ENCODE measurements around the gene SAAL1.

SAAL1 gene

GRCh38 chr11:18078909-18079308, 27.0 kb downstream of the SAAL1 start:
- Histone ChIP-seq H3K27ac (ENCODE audit: low read depth, low read length) (no peak overlapping the region), H3K36me3 (ENCODE audit: low read length) (peaks cover 38% of the 10 kb centered on the region), H3K4me3 (ENCODE audit: insufficient read depth, low read length, poor library complexity, severe bottlenecking) (no peak overlapping the region), H3K4me2 (ENCODE audit: low read depth, low read length, poor library complexity, severe bottlenecking) (no peak overlapping the region), H3K27me3 (ENCODE audit: low read length) (no peaks in the 10 kb centered on the region), H3F3A (ENCODE audit: insufficient read depth) (no peaks in the 10 kb centered on the region; the same call in 1 of the 2 replicates), H4K20me1 (ENCODE audit: low read depth, low read length) (no peaks in the 10 kb centered on the region), H3K9me2 (replicated peaks; ENCODE audit: insufficient read depth, low read length) (no peaks in the 10 kb centered on the region), H3K79me2 (ENCODE audit: insufficient read depth, low read length) (no peaks in the 10 kb centered on the region), H3K9ac (ENCODE audit: low read length) (no peak overlapping the region), H2AFZ (ENCODE audit: low read depth, low read length, severe bottlenecking) (no peak overlapping the region), H3K9me3 (ENCODE audit: insufficient read depth, low read length) (no peaks in the 10 kb centered on the region)
- no peak for TF ChIP-seq EZH2phosphoT487 (conservative IDR thresholded peaks at IDR 0.05; ENCODE audit: low read length)
- TF ChIP-seq CTCF (IDR thresholded peaks at IDR 0.05; ENCODE audit: insufficient read depth, low read length, poor library complexity, severe bottlenecking): no peak

- H3K27ac ChIP-seq (ENCODE audit: low read depth, low read length): no peak overlapping the region
- H3K79me2 ChIP-seq (ENCODE audit: insufficient read depth, low read length): no peaks in the 10 kb centered on the region
- no peaks in the 10 kb centered on the region for H3K9me3 ChIP-seq (ENCODE audit: insufficient read depth, low read length)
- no peak overlapping the region for H3K4me3 ChIP-seq (ENCODE audit: insufficient read depth, low read length, poor library complexity, severe bottlenecking)
- H3K4me2 ChIP-seq (ENCODE audit: low read depth, low read length, poor library complexity, severe bottlenecking): no peak overlapping the region
- no peak overlapping the region for H2AFZ ChIP-seq (ENCODE audit: low read depth, low read length, severe bottlenecking)
- TF ChIP-seq EZH2phosphoT487 (conservative IDR thresholded peaks at IDR 0.05; ENCODE audit: low read length) (no peak), CTCF (IDR thresholded peaks at IDR 0.05; ENCODE audit: insufficient read depth, low read length, poor library complexity, severe bottlenecking) (no peak)
- H3F3A ChIP-seq (ENCODE audit: insufficient read depth): no peaks in the 10 kb centered on the region; the same call in 1 of the 2 replicates
- no peaks in the 10 kb centered on the region for H3K27me3 ChIP-seq (ENCODE audit: low read length)
- H3K9ac ChIP-seq (ENCODE audit: low read length): no peak overlapping the region
- H4K20me1 ChIP-seq (ENCODE audit: low read depth, low read length): no peaks in the 10 kb centered on the region
- peaks cover 15% of the 10 kb centered on the region for H3K36me3 ChIP-seq (ENCODE audit: low read length)
- no peaks in the 10 kb centered on the region for H3K9me2 ChIP-seq (replicated peaks; ENCODE audit: insufficient read depth, low read length)
Measured at GRCh38 chr11:18075444-18075843, 30.4 kb downstream of the SAAL1 start.

- Histone ChIP-seq H3K27ac (ENCODE audit: low read depth, low read length) (no peak overlapping the region), H3K4me3 (ENCODE audit: insufficient read depth, low read length, poor library complexity, severe bottlenecking) (no peak overlapping the region), H2AFZ (ENCODE audit: low read depth, low read length, severe bottlenecking) (no peak overlapping the region), H3K36me3 (ENCODE audit: low read length) (no peaks in the 10 kb centered on the region), H3K27me3 (ENCODE audit: low read length) (no peaks in the 10 kb centered on the region), H3K9me2 (replicated peaks; ENCODE audit: insufficient read depth, low read length) (no peaks in the 10 kb centered on the region), H4K20me1 (ENCODE audit: low read depth, low read length) (no peaks in the 10 kb centered on the region), H3K79me2 (ENCODE audit: insufficient read depth, low read length) (no peaks in the 10 kb centered on the region), H3K9me3 (ENCODE audit: insufficient read depth, low read length) (no peaks in the 10 kb centered on the region), H3F3A (ENCODE audit: insufficient read depth) (no peaks in the 10 kb centered on the region), H3K4me2 (ENCODE audit: low read depth, low read length, poor library complexity, severe bottlenecking) (no peak overlapping the region), H3K9ac (ENCODE audit: low read length) (no peak overlapping the region)
- TF ChIP-seq CTCF (IDR thresholded peaks at IDR 0.05; ENCODE audit: insufficient read depth, low read length, poor library complexity, severe bottlenecking) (no peak), EZH2phosphoT487 (conservative IDR thresholded peaks at IDR 0.05; ENCODE audit: low read length) (no peak)
Measured at GRCh38 chr11:18071098-18071705, 34.7 kb downstream of the SAAL1 start.

All from SU-DHL-6 (cell line).